ENCODE data around the gene MAD1L1. TPM values are rescaled to one million over a fixed set of nuclear protein-coding genes. Genes with fewer than 3 reads are reported as not detected.
"Not testable (repeated sequence)": the region's sequence is repeated elsewhere in the genome, so short reads cannot be mapped to it uniquely, and the experiment has no call there.

Gene MAD1L1
- total and polyA plus RNA-seq, 5 donors from 2014 or later: 225 to 380 (median 300) TPM

DNA sequence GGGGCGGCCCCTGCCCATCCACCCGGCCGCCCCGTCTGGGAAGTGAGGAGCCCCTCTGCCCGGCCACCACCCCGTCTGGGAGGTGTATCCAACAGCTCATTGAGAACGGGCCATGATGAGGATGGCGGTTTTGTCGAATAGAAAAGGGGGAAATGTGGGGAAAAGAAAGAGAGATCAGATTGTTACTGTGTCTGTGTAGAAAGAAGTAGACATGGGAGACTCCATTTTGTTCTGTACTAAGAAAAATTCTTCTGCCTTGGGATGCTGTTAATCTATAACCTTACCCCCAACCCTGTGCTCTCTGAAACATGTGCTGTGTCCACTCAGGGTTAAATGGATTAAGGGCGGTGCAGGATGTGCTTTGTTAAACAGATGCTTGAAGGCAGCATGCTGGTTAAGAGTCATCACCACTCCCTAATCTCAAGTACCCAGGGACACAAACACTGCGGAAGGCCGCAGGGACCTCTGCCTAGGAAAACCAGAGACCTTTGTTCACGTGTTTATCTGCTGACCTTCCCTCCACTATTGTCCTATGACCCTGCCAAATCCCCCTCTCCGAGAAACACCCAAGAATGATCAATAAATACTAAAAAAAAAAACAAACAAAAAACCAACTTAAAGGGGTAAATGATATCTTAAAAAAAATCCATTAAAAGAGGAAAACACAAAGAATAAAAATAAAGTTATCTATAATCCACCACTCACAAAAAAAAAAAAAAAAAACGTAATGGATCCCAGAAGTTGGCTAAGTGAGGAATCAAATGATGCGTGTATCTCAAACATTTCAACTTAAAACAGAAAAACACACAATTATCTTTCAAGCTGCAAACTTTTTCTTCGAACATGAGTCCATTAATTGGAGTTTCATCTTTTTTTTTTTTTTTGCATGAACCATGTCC, 70.5 kb downstream of the MAD1L1 start:
- DNase-seq; H3K27me3 ChIP-seq (ENCODE audit: control insufficient read depth, insufficient read depth, low read length); H3K9me3 Mint-ChIP-seq: not testable (repeated sequence)

DNA sequence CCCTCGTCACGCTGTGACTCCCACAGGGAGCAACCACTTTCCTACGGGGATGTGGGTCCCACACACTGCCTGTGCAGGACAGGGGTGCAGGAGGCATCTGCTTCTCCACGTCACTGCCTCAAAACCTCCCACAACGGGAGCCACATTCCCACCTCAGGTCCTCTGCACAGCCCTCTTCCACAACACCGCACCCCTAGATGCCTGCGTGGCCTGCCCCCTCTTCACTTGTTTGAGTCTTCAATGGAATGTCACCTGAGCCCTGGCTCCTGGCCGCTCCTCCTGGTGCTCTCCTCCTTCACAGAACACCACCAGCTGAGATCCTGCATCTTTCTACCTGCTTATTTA, 73.6 kb downstream of the MAD1L1 start:
- H3K27me3 ChIP-seq (ENCODE audit: control insufficient read depth, insufficient read depth, low read length): no peaks in the 10 kb centered on the region
- peaks cover 4% of the 10 kb centered on the region for H3K36me3 ChIP-seq (ENCODE audit: control insufficient read depth, insufficient read depth, low read length)
- Mint-ChIP-seq H3K4me3 (no peak overlapping the region), H3K27ac (peak overlapping the region in 1 of 3 donors; percentile 52), H3K27me3 (no peaks in the 10 kb centered on the region), H3K36me3 (peaks cover 4% of the 10 kb centered on the region), H3K9me3 (no peaks in the 10 kb centered on the region), H3K4me1 (peaks cover 0 to 9% (median 6%) of the 10 kb centered on the region in 4 donors)
- no peak overlapping the region for H3K27ac ChIP-seq (ENCODE audit: insufficient read depth, low read length, poor library complexity, severe bottlenecking)
- DNase-seq: no peak
- no peaks in the 10 kb centered on the region for H3K9me3 ChIP-seq (ENCODE audit: control insufficient read depth in 2 of 2, low read length in 2 of 2)
- no peak overlapping the region for H3K4me3 ChIP-seq (ENCODE audit: low read depth, low read length)
- H3K4me1 ChIP-seq (ENCODE audit: control insufficient read depth, insufficient read depth, low read length, poor library complexity, severe bottlenecking): no peaks in the 10 kb centered on the region
- ATAC-seq (ENCODE audit: low read depth in 2 of 2): no peak

More for the DNA sequence above, 70.5 kb downstream of the MAD1L1 start:
- not testable (repeated sequence) for H3K36me3 ChIP-seq (ENCODE audit: control insufficient read depth, insufficient read depth, low read length); H3K4me3 ChIP-seq (ENCODE audit: low read depth, low read length); ATAC-seq (ENCODE audit: low read depth in 2 of 2); H3K4me1 ChIP-seq (ENCODE audit: control insufficient read depth, insufficient read depth, low read length, poor library complexity, severe bottlenecking); H3K27ac ChIP-seq (ENCODE audit: insufficient read depth, low read length, poor library complexity, severe bottlenecking); H3K4me3 Mint-ChIP-seq; H3K27ac Mint-ChIP-seq; H3K36me3 Mint-ChIP-seq; H3K4me1 Mint-ChIP-seq; H3K9me3 ChIP-seq (ENCODE audit: control insufficient read depth in 2 of 2, low read length in 2 of 2); H3K27me3 Mint-ChIP-seq

- Histone ChIP-seq H3K4me1 (ENCODE audit: control insufficient read depth, insufficient read depth, low read length, poor library complexity, severe bottlenecking) (no peaks in the 10 kb centered on the region), H3K4me3 (ENCODE audit: low read depth, low read length) (no peak overlapping the region), H3K27me3 (ENCODE audit: control insufficient read depth, insufficient read depth, low read length) (no peaks in the 10 kb centered on the region), H3K27ac (ENCODE audit: insufficient read depth, low read length, poor library complexity, severe bottlenecking) (no peak overlapping the region), H3K36me3 (ENCODE audit: control insufficient read depth, insufficient read depth, low read length) (peaks cover 4% of the 10 kb centered on the region), H3K9me3 (ENCODE audit: control insufficient read depth in 2 of 2, low read length in 2 of 2) (no peaks in the 10 kb centered on the region)
- no peaks in the 10 kb centered on the region for H3K9me3 Mint-ChIP-seq
- H3K27me3 Mint-ChIP-seq: no peaks in the 10 kb centered on the region
- H3K36me3 Mint-ChIP-seq: peaks cover 7% of the 10 kb centered on the region
- no peak overlapping the region for H3K4me3 Mint-ChIP-seq
- H3K4me1 Mint-ChIP-seq: peaks cover 0 to 9% (median 6%) of the 10 kb centered on the region in 4 donors
- peak overlapping the region in 1 of 3 donors; percentile 31 for H3K27ac Mint-ChIP-seq
- DNase-seq (no peak), ATAC-seq (ENCODE audit: low read depth in 2 of 2) (no peak)
These were observed 74.2 kb downstream of the MAD1L1 start for GRCh38 chr7:2158331-2159175.

- Mint-ChIP-seq H3K4me3 (no peak overlapping the region), H3K9me3 (no peaks in the 10 kb centered on the region), H3K4me1 (peaks cover 5 to 7% (median 6%) of the 10 kb centered on the region in 4 donors), H3K27ac (peak overlapping the region in 1 of 3 donors; percentile 31), H3K27me3 (no peaks in the 10 kb centered on the region), H3K36me3 (peaks cover 8% of the 10 kb centered on the region)
- peaks cover 4% of the 10 kb centered on the region for H3K36me3 ChIP-seq (ENCODE audit: control insufficient read depth, insufficient read depth, low read length)
- ATAC-seq (ENCODE audit: low read depth in 2 of 2) (no peak), DNase-seq (no peak)
- no peaks in the 10 kb centered on the region for H3K4me1 ChIP-seq (ENCODE audit: control insufficient read depth, insufficient read depth, low read length, poor library complexity, severe bottlenecking)
- no peaks in the 10 kb centered on the region for H3K27me3 ChIP-seq (ENCODE audit: control insufficient read depth, insufficient read depth, low read length)
- no peak overlapping the region for H3K27ac ChIP-seq (ENCODE audit: insufficient read depth, low read length, poor library complexity, severe bottlenecking)
- H3K4me3 ChIP-seq (ENCODE audit: low read depth, low read length): no peak overlapping the region
- no peaks in the 10 kb centered on the region for H3K9me3 ChIP-seq (ENCODE audit: control insufficient read depth in 2 of 2, low read length in 2 of 2)
These were observed 75.1 kb downstream of the MAD1L1 start for GRCh38 chr7:2157473-2158279.

DNA sequence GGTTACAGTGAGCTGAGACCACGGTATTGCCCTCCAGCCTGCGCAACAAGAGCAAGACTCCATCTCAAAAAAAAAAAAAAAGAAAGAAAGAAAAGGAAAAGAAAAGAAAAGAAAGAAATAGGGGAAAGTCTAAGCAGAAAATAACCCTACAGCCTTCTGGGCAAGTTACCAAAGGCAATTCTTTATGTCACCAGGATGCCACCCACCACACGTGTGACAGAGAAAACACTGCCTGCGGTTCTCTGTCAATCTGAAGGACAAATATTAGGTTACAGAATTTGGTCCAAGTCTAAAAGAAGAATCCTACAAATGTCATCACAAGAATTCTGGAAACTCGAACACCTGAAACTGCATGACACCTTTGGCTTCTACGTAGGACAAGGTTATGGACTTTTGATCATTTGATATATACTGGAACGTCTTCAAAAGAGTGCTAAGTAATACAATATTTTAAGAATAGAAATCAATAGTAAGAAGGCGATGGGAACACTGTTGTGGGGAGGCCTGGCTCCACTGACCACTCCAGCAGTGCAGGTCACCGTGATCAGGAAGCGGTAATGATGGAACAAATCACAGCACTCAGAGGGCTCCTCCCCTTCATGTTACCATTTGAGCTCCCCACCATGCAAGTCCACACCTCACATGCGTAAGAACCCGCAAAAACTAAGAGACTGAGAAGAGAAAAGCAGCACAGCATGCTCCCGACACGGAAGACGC, 75.8 kb downstream of the MAD1L1 start:
- peaks cover 5 to 7% (median 6%) of the 10 kb centered on the region in 4 donors for H3K4me1 Mint-ChIP-seq
- no peak overlapping the region for H3K27ac Mint-ChIP-seq
- peaks cover 4% of the 10 kb centered on the region for H3K36me3 ChIP-seq (ENCODE audit: control insufficient read depth, insufficient read depth, low read length)
- H3K9me3 Mint-ChIP-seq: no peaks in the 10 kb centered on the region
- no peak overlapping the region for H3K27ac ChIP-seq (ENCODE audit: insufficient read depth, low read length, poor library complexity, severe bottlenecking)
- H3K27me3 ChIP-seq (ENCODE audit: control insufficient read depth, insufficient read depth, low read length): no peaks in the 10 kb centered on the region
- no peak overlapping the region for H3K4me3 ChIP-seq (ENCODE audit: low read depth, low read length)
- no peak for DNase-seq
- peaks cover 8% of the 10 kb centered on the region for H3K36me3 Mint-ChIP-seq
- no peaks in the 10 kb centered on the region for H3K27me3 Mint-ChIP-seq
- ATAC-seq (ENCODE audit: low read depth in 2 of 2): no peak
- H3K4me1 ChIP-seq (ENCODE audit: control insufficient read depth, insufficient read depth, low read length, poor library complexity, severe bottlenecking): no peaks in the 10 kb centered on the region
- H3K9me3 ChIP-seq (ENCODE audit: control insufficient read depth in 2 of 2, low read length in 2 of 2): no peaks in the 10 kb centered on the region
- no peak overlapping the region for H3K4me3 Mint-ChIP-seq

GRCh38 chr7:2154831-2155230, 77.9 kb downstream of the MAD1L1 start:
- Histone ChIP-seq H3K4me1 (ENCODE audit: control insufficient read depth, insufficient read depth, low read length, poor library complexity, severe bottlenecking) (no peaks in the 10 kb centered on the region), H3K27ac (ENCODE audit: insufficient read depth, low read length, poor library complexity, severe bottlenecking) (no peak overlapping the region), H3K27me3 (ENCODE audit: control insufficient read depth, insufficient read depth, low read length) (no peaks in the 10 kb centered on the region), H3K4me3 (ENCODE audit: low read depth, low read length) (no peak overlapping the region), H3K9me3 (ENCODE audit: control insufficient read depth in 2 of 2, low read length in 2 of 2) (no peaks in the 10 kb centered on the region), H3K36me3 (ENCODE audit: control insufficient read depth, insufficient read depth, low read length) (peaks cover 4% of the 10 kb centered on the region)
- no peaks in the 10 kb centered on the region for H3K9me3 Mint-ChIP-seq
- ATAC-seq (ENCODE audit: low read depth in 2 of 2) (no peak), DNase-seq (no peak)
- H3K27me3 Mint-ChIP-seq: no peaks in the 10 kb centered on the region
- peaks cover 8% of the 10 kb centered on the region for H3K36me3 Mint-ChIP-seq
- H3K4me1 Mint-ChIP-seq: peaks cover 5 to 7% (median 6%) of the 10 kb centered on the region in 4 donors
- no peak overlapping the region for H3K4me3 Mint-ChIP-seq
- H3K27ac Mint-ChIP-seq: no peak overlapping the region

GRCh38 chr7:2154121-2154520, 78.6 kb downstream of the MAD1L1 start:
- Histone ChIP-seq H3K27me3 (ENCODE audit: control insufficient read depth, insufficient read depth, low read length) (no peaks in the 10 kb centered on the region), H3K36me3 (ENCODE audit: control insufficient read depth, insufficient read depth, low read length) (peaks cover 6% of the 10 kb centered on the region), H3K9me3 (ENCODE audit: control insufficient read depth in 2 of 2, low read length in 2 of 2) (no peaks in the 10 kb centered on the region), H3K4me1 (ENCODE audit: control insufficient read depth, insufficient read depth, low read length, poor library complexity, severe bottlenecking) (no peaks in the 10 kb centered on the region), H3K4me3 (ENCODE audit: low read depth, low read length) (no peak overlapping the region), H3K27ac (ENCODE audit: insufficient read depth, low read length, poor library complexity, severe bottlenecking) (no peak overlapping the region)
- no peak overlapping the region for H3K4me3 Mint-ChIP-seq
- DNase-seq (no peak), ATAC-seq (ENCODE audit: low read depth in 2 of 2) (no peak)
- peaks cover 2 to 5% (median 4%) of the 10 kb centered on the region in 4 donors for H3K4me1 Mint-ChIP-seq
- H3K9me3 Mint-ChIP-seq: no peaks in the 10 kb centered on the region
- H3K36me3 Mint-ChIP-seq: peaks cover 8% of the 10 kb centered on the region
- H3K27ac Mint-ChIP-seq: peak overlapping the region in 1 of 3 donors; percentile 27
- H3K27me3 Mint-ChIP-seq: no peaks in the 10 kb centered on the region
